Smooth muscle cell (in vitro differentiated cells): ENCODE results near the gene MAPK6. TPM values are rescaled to one million over a fixed set of nuclear protein-coding genes. Genes with fewer than 3 reads are reported as not detected.
A peak's percentile ranks its signal among the peaks of the same experiment; 100 is the strongest.

Experiments used
- DNase-seq: peaks from one replicate; lab custom pipeline; 2025; ENCODE audit not compliant: unreplicated experiment; lab: John Stamatoyannopoulos, UW
- H2AFZ ChIP-seq: fragments of 200-600 bp; sonication (generic); 2 replicates; pipeline ENCODE4 v1.6.0; 2016; ENCODE audit warnings: antibody characterized with exemption, low read depth, mild to moderate bottlenecking
- H3F3A ChIP-seq: fragments of 200-600 bp; sonication (generic); 2 replicates; pipeline ENCODE4 v1.6.0; 2017; ENCODE audit warnings: antibody characterized with exemption, low read depth
- H3K27ac ChIP-seq: fragments of 200-600 bp; sonication (generic); 2 replicates; pipeline ENCODE4 v1.5.1; 2016; ENCODE audit warnings: low read depth, mild to moderate bottlenecking
- H3K27me3 ChIP-seq: fragments of 200-600 bp; sonication (generic); 2 replicates; pipeline ENCODE4 v1.6.1; 2016; ENCODE audit warnings: low read depth, mild to moderate bottlenecking
- H3K36me3 ChIP-seq: fragments of 200-600 bp; sonication (generic); 2 replicates; pipeline ENCODE4 v1.5.1; 2016; ENCODE audit warnings: low read depth
- H3K4me1 ChIP-seq: fragments of 200-600 bp; sonication (generic); 2 replicates; pipeline ENCODE4 v1.5.1; 2016; ENCODE audit warnings: low read depth
- H3K4me2 ChIP-seq: fragments of 200-600 bp; sonication (generic); 2 replicates; pipeline ENCODE4 v1.6.0; 2016; ENCODE audit warnings: mild to moderate bottlenecking
- H3K4me3 ChIP-seq: fragments of 200-600 bp; sonication (generic); 2 replicates; pipeline ENCODE4 v1.5.1; 2016; ENCODE audit warnings: mild to moderate bottlenecking
- H3K79me2 ChIP-seq: fragments of 200-600 bp; sonication (generic); 2 replicates; pipeline ENCODE4 v1.6.0; 2016; ENCODE audit warnings: low read depth, mild to moderate bottlenecking
- H3K9ac ChIP-seq: fragments of 200-600 bp; sonication (generic); 2 replicates; pipeline ENCODE4 v1.6.0; 2016; ENCODE audit warnings: low read depth
- H3K9me3 ChIP-seq: fragments of 200-600 bp; sonication (generic); replicated peaks from 2 replicates; pipeline ENCODE4 v1.5.1; 2016; ENCODE audit warnings: low read depth
- H4K20me1 ChIP-seq: fragments of 200-600 bp; sonication (generic); 2 replicates; pipeline ENCODE4 v1.6.0; 2016; ENCODE audit warnings: low read depth
- CTCF ChIP-seq: fragments of 200-600 bp; sonication (generic); IDR thresholded peaks from 2 replicates; pipeline ENCODE4 v1.5.1; 2017; ENCODE audit warnings: borderline replicate concordance, mild to moderate bottlenecking, antibody characterized with exemption; ENCODE audit not compliant: insufficient read depth, poor library complexity, severe bottlenecking
- WGBS: methylation state at CpG from one replicate; pipeline ENCODE4 v1.1.7; 2016; ENCODE audit warnings: low lambda C conversion rate; 5-methylcytosine and 5-hydroxymethylcytosine counted together
- polyA plus RNA-seq: library from polyadenylated mRNA; unstranded; fragments of >200 nt; fragmentation: Nextera tagmentation; extraction: Ambion mirVana; gene quantifications from 2 replicates; pipeline ENCODE4 v1.2.1, GENCODE V29; 2016
- total RNA-seq: library from RNA; depleted of rRNA; stranded (reverse); fragments of >200 nt; gene quantifications from 2 replicates; pipeline ENCODE4 v1.2.3, GENCODE V29; 2014

Gene MAPK6
- total and polyA plus RNA-seq, 2 experiments from 2014 or later, result 38.6 to 107 TPM

- Histone ChIP-seq H3K27ac (no peak overlapping the region), H3K4me2 (no peak overlapping the region), H2AFZ (no peak overlapping the region), H4K20me1 (no peaks in the 10 kb centered on the region), H3F3A (no peaks in the 10 kb centered on the region), H3K27me3 (peaks cover 43% of the 10 kb centered on the region), H3K9me3 (no peaks in the 10 kb centered on the region), H3K36me3 (no peaks in the 10 kb centered on the region), H3K4me1 (no peaks in the 10 kb centered on the region), H3K9ac (no peak overlapping the region), H3K79me2 (no peaks in the 10 kb centered on the region), H3K4me3 (no peak overlapping the region)
- no peak for DNase-seq
- 60% methylated on average over 5 of the region's 5 CpGs for WGBS
- no peak for TF ChIP-seq CTCF
These were observed 90.8 kb downstream of the MAPK6 start for GRCh38 chr15:52109559-52110451.

- no peak overlapping the region for H3K9ac ChIP-seq
- 71% methylated on average over 32 of the region's 32 CpGs for WGBS
These were observed 92.6 kb downstream of the MAPK6 start for GRCh38 chr15:52111517-52112202.

GRCh38 chr15:52112203-52112750 is 93.3 kb downstream of the MAPK6 start:
- WGBS, result 31% methylated on average over 60 of the region's 61 CpGs
- H3K4me2 ChIP-seq, result peak overlapping the region; percentile 79
- H3K9me3 ChIP-seq, result no peaks in the 10 kb centered on the region
- H3K9ac ChIP-seq, result no peak overlapping the region
- H4K20me1 ChIP-seq, result no peaks in the 10 kb centered on the region
- no peaks in the 10 kb centered on the region for H3K36me3 ChIP-seq
- H2AFZ ChIP-seq, result peak overlapping the region; percentile 35
- H3K27ac ChIP-seq, result no peak overlapping the region
- peaks cover 43% of the 10 kb centered on the region for H3K27me3 ChIP-seq
- H3K4me1 ChIP-seq, result no peaks in the 10 kb centered on the region
- TF ChIP-seq CTCF, result no peak
- H3K4me3 ChIP-seq, result peak overlapping the region; percentile 44
- DNase-seq, result no peak
- H3K79me2 ChIP-seq, result no peaks in the 10 kb centered on the region
- H3F3A ChIP-seq, result no peaks in the 10 kb centered on the region

More at GRCh38 chr15:52111517-52112202, 92.6 kb downstream of the MAPK6 start:
- H4K20me1 ChIP-seq, result no peaks in the 10 kb centered on the region
- no peaks in the 10 kb centered on the region for H3K79me2 ChIP-seq
- no peaks in the 10 kb centered on the region for H3K4me1 ChIP-seq
- peak overlapping the region; percentile 79 for H3K4me2 ChIP-seq
- peak overlapping the region; percentile 44 for H3K4me3 ChIP-seq
- no peaks in the 10 kb centered on the region for H3K36me3 ChIP-seq
- H3F3A ChIP-seq, result no peaks in the 10 kb centered on the region
- TF ChIP-seq CTCF, result no peak
- DNase-seq, result no peak
- H2AFZ ChIP-seq, result peak overlapping the region; percentile 35
- peaks cover 43% of the 10 kb centered on the region for H3K27me3 ChIP-seq
- H3K27ac ChIP-seq, result no peak overlapping the region
- no peaks in the 10 kb centered on the region for H3K9me3 ChIP-seq
